HG02852 (cell line): ENCODE data around the gene OAF.
"Not testable (repeated sequence)": the region's sequence is repeated elsewhere in the genome, so short reads cannot be mapped to it uniquely, and the experiment has no call there.

Source experiments
- ATAC-seq: cut with Tn5 transposase; IDR thresholded peaks from one replicate; pipeline ENCODE4 v1.9.1; 2021; ENCODE audit warnings: mild to moderate bottlenecking, moderate library complexity; ENCODE audit not compliant: unreplicated experiment

OAF gene

GRCh38 chr11:120261931-120262330 lies 51.1 kb downstream of the OAF start:
- ATAC-seq: no peak

DNA sequence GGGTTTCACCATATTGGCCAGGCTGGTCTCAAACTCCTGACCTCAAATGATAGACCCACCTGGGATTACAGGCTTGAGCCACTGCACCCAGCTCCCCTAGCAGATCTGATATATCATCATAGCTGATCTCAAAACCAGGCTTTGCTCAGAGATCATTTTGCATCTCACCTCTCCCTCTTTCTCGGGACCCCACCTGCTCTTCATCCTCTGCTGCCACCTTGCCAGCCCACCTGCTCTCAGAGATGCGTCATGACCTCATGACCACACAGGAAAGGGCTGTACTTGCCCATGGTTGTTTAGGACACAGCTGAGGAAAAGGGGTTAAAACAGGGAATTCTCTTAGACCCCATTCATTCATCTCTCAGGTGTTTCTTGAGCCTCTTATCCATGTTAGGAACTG lies 56.5 kb downstream of the OAF start:
- no peak for ATAC-seq

GRCh38 chr11:120268686-120269085 lies 57.9 kb downstream of the OAF start:
- ATAC-seq: no peak

- ATAC-seq: no peak
Observed at GRCh38 chr11:120270386-120270785, 59.6 kb downstream of the OAF start.

- ATAC-seq: no peak
Observed at GRCh38 chr11:120271672-120272071, 60.8 kb downstream of the OAF start.

DNA sequence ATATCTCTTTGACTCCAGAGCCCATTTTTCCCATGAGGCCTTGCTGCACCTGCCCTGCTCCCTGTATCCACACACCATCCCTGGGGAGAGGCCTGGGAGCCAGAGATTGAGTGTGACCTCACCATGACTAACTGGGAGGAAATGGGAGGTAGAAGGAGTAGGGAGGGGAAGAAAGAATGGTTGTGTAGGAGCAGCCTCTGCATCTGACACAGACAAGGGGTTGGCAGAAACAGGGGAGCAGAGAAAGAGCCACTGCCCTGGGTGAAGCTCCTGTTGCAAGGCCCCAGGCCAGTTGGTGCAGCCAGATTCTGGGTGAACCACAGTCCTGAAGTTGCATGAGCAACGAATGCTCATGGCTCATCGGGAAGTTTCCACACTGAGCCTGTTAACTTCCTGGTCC lies 61.5 kb downstream of the OAF start:
- no peak for ATAC-seq

DNA sequence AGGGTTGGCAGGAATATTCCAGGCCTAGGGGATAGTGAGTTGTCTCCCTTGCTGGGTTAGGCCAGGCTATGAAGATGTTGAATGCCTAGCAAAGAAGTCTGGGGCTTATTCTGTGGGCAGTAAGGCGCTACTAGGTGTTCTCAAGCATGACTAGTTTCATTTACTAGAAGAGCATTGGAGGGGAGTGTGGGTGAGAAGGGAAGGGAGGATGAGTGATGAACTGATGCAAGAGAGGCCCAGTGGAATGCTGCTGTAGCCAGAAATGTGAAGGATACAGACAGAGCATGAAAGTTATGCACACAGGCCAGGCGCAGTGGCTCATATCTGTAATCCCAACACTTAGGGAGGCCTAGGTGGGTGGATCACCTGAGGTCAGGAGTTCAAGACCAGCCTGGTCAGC lies 62.6 kb downstream of the OAF start:
- ATAC-seq: no peak

DNA sequence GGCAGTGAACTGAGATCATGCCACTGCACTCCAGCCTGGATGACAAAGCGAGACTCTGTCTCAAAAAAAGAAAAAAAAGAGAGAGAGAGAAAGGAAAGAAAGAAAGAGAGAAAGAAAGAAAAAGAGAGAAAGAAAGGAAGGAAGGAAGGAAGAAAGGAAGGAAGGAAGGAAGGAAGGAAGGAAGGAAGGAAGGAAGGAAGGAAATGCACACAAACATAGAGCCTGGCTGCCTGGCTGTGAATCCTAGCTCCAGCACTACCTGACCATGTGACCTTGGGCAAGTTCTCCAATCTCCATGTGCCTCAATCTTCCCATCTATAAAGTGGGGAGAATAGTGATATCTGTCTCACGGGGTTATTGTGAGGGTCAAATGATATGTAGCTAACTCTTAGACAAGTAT lies 63.1 kb downstream of the OAF start:
- not testable (repeated sequence) for ATAC-seq

- no peak for ATAC-seq
Observed at GRCh38 chr11:120279502-120279901, 68.7 kb downstream of the OAF start.
